ENCODE measurements around the gene FRMD1. TPM values are rescaled to one million over a fixed set of nuclear protein-coding genes. Genes with fewer than 3 reads are reported as not detected.

FRMD1 gene
- total and polyA plus RNA-seq, 10 of the 15 experiments (the other 5 are each of a cell fraction or from before 2014, with no cell fraction given) = not detected

- no peaks in the 10 kb centered on the region for H3K27me3 ChIP-seq (replicated peaks in 1 of 2; ENCODE audit: control insufficient read depth in 2 of 2, insufficient read depth in 2 of 2, low read length in 1 of 2)
- no peak overlapping the region for H3K27ac ChIP-seq (ENCODE audit: control insufficient read depth, insufficient read depth)
- no peaks in the 10 kb centered on the region for H3K36me3 ChIP-seq (ENCODE audit: control insufficient read depth in 2 of 2, insufficient read depth in 2 of 2, low read length in 1 of 2)
- H3K4me1 ChIP-seq (ENCODE audit: control insufficient read depth, insufficient read depth, low read length) = no peaks in the 10 kb centered on the region
- no TSS peak for BruUV-seq (replicated peaks)
- POLR2A ChIA-PET = no interaction called here
- CTCF ChIA-PET = no interaction called here
- H3K9ac ChIP-seq (ENCODE audit: control insufficient read depth, insufficient read depth, low read length) = no peak overlapping the region
- 53% methylated on average over 10 of the region's 10 CpGs for WGBS (ENCODE audit: insufficient coverage, insufficient replicate concordance, low lambda C conversion rate, missing lambda C conversion rate)
- TF ChIP-seq STAT3 (IDR thresholded peaks at IDR 0.05; ENCODE audit: low read depth, low read length) (no peak), BRCA1 (IDR thresholded peaks at IDR 0.05; ENCODE audit: low read depth, low read length) (no peak), NR2F1 (conservative IDR thresholded peaks at IDR 0.05) (no peak), MLLT1 (IDR thresholded peaks at IDR 0.05) (no peak), ESRRA (IDR thresholded peaks at IDR 0.05; ENCODE audit: low read length) (no peak), ATF7 (IDR thresholded peaks at IDR 0.05; ENCODE audit: low read depth) (no peak), TCF12 (IDR thresholded peaks at IDR 0.05; ENCODE audit: low read depth, low read length) (no peak), PAX8 (IDR thresholded peaks at IDR 0.05) (no peak), CHD2 (IDR thresholded peaks at IDR 0.05; ENCODE audit: borderline replicate concordance, low read depth, low read length) (no peak), YBX1 (IDR thresholded peaks at IDR 0.05) (no peak), CBFB (IDR thresholded peaks at IDR 0.05; ENCODE audit: low read depth) (no peak), MYB (IDR thresholded peaks at IDR 0.05; ENCODE audit: borderline replicate concordance, low read depth, low read length) (no peak), RB1 (IDR thresholded peaks at IDR 0.05; ENCODE audit: borderline replicate concordance) (no peak), KDM1A (IDR thresholded peaks at IDR 0.05; ENCODE audit: borderline replicate concordance) (no peak), YY1 (IDR thresholded peaks at IDR 0.05; ENCODE audit: low read depth, low read length) (no peak)
- TF ChIP-seq, protein P1, sequence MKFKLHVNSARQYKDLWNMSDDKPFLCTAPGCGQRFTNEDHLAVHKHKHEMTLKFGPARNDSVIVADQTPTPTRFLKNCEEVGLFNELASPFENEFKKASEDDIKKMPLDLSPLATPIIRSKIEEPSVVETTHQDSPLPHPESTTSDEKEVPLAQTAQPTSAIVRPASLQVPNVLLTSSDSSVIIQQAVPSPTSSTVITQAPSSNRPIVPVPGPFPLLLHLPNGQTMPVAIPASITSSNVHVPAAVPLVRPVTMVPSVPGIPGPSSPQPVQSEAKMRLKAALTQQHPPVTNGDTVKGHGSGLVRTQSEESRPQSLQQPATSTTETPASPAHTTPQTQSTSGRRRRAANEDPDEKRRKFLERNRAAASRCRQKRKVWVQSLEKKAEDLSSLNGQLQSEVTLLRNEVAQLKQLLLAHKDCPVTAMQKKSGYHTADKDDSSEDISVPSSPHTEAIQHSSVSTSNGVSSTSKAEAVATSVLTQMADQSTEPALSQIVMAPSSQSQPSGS (IDR thresholded peaks at IDR 0.05; ENCODE audit: low read length) = no peak
- TF ChIP-seq, protein P2, sequence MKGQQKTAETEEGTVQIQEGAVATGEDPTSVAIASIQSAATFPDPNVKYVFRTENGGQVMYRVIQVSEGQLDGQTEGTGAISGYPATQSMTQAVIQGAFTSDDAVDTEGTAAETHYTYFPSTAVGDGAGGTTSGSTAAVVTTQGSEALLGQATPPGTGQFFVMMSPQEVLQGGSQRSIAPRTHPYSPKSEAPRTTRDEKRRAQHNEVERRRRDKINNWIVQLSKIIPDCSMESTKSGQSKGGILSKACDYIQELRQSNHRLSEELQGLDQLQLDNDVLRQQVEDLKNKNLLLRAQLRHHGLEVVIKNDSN (IDR thresholded peaks at IDR 0.05; ENCODE audit: borderline replicate concordance, extremely low read length, insufficient read depth, low read depth, low read length) = no peak
- FAIRE-seq = no peak
- no peak overlapping the region for H3K4me3 ChIP-seq
- H3K4me2 ChIP-seq (ENCODE audit: control insufficient read depth, insufficient read depth) = no peak overlapping the region
- no peaks in the 10 kb centered on the region for H4K20me1 ChIP-seq (ENCODE audit: control insufficient read depth, insufficient read depth)
- no peak overlapping the region for H2AFZ ChIP-seq (ENCODE audit: control insufficient read depth, low read depth, low read length)
- no peaks in the 10 kb centered on the region for H3K9me3 ChIP-seq (replicated peaks; ENCODE audit: control insufficient read depth, insufficient read depth, low read length)
- ATAC-seq = no peak
- DNase-seq (ENCODE audit: low read depth, low spot score) = no peak
- RAD21 ChIA-PET (ENCODE audit: unreplicated experiment) = no interaction called here
- intact Hi-C loops (cut with micrococcal nuclease; ENCODE audit: unreplicated experiment) (no loop called here), in situ Hi-C loops (cut with MboI) (no loop called here)
- H3K79me2 ChIP-seq (ENCODE audit: control insufficient read depth, insufficient read depth, low read length) = no peaks in the 10 kb centered on the region
- SMC1A ChIA-PET (ENCODE audit: uncharacterized antibody, unreplicated experiment) = no interaction called here
Observed at GRCh38 chr6:168086066-168086465, 7.1 kb upstream of the FRMD1 start.
